ENCODE data around the gene PINLYP. TPM values are rescaled to one million over a fixed set of nuclear protein-coding genes. Genes with fewer than 3 reads are reported as not detected.
A peak's percentile ranks its signal among the peaks of the same experiment; 100 is the strongest.

PINLYP gene
- total and polyA plus RNA-seq, 2 of the 13 experiments (the other 11 are each of a cell fraction or from before 2014, with no cell fraction given): 0.21 to 0.24 TPM

GRCh38 chr19:43619262-43620060 is 43.9 kb downstream of the PINLYP start, which contains the start of gene ZNF428 (continued):
- no peak; the same call in 1 of the 2 replicates for TF ChIP-seq ZNF232 (CRISPR knock-in tag; IDR thresholded peaks at IDR 0.05; ENCODE audit: borderline replicate concordance)
- peak; percentile 86 for TF ChIP-seq ASH2L (IDR thresholded peaks at IDR 0.05; ENCODE audit: insufficient read length, low read depth, low read length)
- peak; percentile 61; the same call in 1 of the 3 replicates for TF ChIP-seq MXI1 (IDR thresholded peaks at IDR 0.05; ENCODE audit: borderline replicate concordance, low read depth, low read length)
- no peak; the same call in 1 of the 2 replicates for TF ChIP-seq ZBTB26 (CRISPR knock-in tag; IDR thresholded peaks at IDR 0.05; ENCODE audit: borderline replicate concordance)
- peak; percentile 72 for TF ChIP-seq DR1 (CRISPR knock-in tag; IDR thresholded peaks at IDR 0.05)
- peak; percentile 78 for TF ChIP-seq ZNF275 (CRISPR knock-in tag; IDR thresholded peaks at IDR 0.05; ENCODE audit: borderline replicate concordance)
- peak; percentile 90 for TF ChIP-seq TBX2 (CRISPR knock-in tag; IDR thresholded peaks at IDR 0.05; ENCODE audit: borderline replicate concordance)
- peak; percentile 90 for TF ChIP-seq ZNF280D (CRISPR knock-in tag; IDR thresholded peaks at IDR 0.05)
- TF ChIP-seq, protein P1, sequence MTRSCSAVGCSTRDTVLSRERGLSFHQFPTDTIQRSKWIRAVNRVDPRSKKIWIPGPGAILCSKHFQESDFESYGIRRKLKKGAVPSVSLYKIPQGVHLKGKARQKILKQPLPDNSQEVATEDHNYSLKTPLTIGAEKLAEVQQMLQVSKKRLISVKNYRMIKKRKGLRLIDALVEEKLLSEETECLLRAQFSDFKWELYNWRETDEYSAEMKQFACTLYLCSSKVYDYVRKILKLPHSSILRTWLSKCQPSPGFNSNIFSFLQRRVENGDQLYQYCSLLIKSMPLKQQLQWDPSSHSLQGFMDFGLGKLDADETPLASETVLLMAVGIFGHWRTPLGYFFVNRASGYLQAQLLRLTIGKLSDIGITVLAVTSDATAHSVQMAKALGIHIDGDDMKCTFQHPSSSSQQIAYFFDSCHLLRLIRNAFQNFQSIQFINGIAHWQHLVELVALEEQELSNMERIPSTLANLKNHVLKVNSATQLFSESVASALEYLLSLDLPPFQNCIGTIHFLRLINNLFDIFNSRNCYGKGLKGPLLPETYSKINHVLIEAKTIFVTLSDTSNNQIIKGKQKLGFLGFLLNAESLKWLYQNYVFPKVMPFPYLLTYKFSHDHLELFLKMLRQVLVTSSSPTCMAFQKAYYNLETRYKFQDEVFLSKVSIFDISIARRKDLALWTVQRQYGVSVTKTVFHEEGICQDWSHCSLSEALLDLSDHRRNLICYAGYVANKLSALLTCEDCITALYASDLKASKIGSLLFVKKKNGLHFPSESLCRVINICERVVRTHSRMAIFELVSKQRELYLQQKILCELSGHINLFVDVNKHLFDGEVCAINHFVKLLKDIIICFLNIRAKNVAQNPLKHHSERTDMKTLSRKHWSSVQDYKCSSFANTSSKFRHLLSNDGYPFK (CRISPR knock-in tag; IDR thresholded peaks at IDR 0.05; ENCODE audit: borderline replicate concordance): peak; percentile 75
- TF ChIP-seq ZNF850 (CRISPR knock-in tag; conservative IDR thresholded peaks at IDR 0.05): peak; percentile 83; the same call in 1 of the 2 replicates
- no peak for TF ChIP-seq ZNF703 (CRISPR knock-in tag; IDR thresholded peaks at IDR 0.05; ENCODE audit: borderline replicate concordance)
- TF ChIP-seq ZNF615 (CRISPR knock-in tag; IDR thresholded peaks at IDR 0.05; ENCODE audit: borderline replicate concordance): no peak
- peak; percentile 68; the same call in 1 of the 2 replicates for TF ChIP-seq ZNF331 (CRISPR knock-in tag; IDR thresholded peaks at IDR 0.05)
- peak; percentile 37; the same call in 1 of the 2 replicates for TF ChIP-seq RAD21 (CRISPR knock-in tag; IDR thresholded peaks at IDR 0.05)
- no peak for TF ChIP-seq PAF1 (CRISPR knock-in tag; IDR thresholded peaks at IDR 0.05)
- peak; percentile 92 for TF ChIP-seq ZBTB3 (CRISPR knock-in tag; IDR thresholded peaks at IDR 0.05; ENCODE audit: borderline replicate concordance, low read depth)

Data from HepG2 (cell line).